ENCODE results near the gene CDX2.

DNA sequence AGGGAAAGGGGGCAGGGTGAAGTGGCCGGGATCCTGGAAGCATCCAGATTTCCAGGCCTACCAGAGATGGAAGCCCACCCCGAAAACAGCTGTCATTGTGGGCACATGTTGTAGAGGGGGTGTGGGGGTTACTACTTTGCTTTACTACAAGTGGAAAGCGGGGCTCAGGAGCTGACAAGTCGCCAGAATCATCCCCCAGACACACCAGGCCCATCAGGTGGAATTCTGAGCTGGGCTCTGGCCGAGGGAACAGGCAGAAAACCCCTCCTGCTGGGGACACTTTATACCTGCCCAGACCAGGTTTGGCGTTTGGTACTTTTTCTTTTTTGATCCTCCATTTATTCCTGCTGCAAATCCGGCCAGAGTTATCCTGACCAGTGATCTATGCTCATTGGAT lies 3.8 kb downstream of the CDX2 start:
- no peak for TF ChIP-seq YY1 (IDR thresholded peaks at IDR 0.05; ENCODE audit: insufficient read depth, insufficient read length)
- TF ChIP-seq SUZ12 (IDR thresholded peaks at IDR 0.05; ENCODE audit: extremely low read depth, insufficient read depth, insufficient read length), result no peak
- TF ChIP-seq ZNF274 (IDR thresholded peaks at IDR 0.05; ENCODE audit: low read depth, low read length), result no peak

All from NT2/D1 (cell line).